ENCODE data around the gene TMEM131.
"Not testable (repeated sequence)": the region's sequence is repeated elsewhere in the genome, so short reads cannot be mapped to it uniquely, and the experiment has no call there.

TMEM131 gene

DNA sequence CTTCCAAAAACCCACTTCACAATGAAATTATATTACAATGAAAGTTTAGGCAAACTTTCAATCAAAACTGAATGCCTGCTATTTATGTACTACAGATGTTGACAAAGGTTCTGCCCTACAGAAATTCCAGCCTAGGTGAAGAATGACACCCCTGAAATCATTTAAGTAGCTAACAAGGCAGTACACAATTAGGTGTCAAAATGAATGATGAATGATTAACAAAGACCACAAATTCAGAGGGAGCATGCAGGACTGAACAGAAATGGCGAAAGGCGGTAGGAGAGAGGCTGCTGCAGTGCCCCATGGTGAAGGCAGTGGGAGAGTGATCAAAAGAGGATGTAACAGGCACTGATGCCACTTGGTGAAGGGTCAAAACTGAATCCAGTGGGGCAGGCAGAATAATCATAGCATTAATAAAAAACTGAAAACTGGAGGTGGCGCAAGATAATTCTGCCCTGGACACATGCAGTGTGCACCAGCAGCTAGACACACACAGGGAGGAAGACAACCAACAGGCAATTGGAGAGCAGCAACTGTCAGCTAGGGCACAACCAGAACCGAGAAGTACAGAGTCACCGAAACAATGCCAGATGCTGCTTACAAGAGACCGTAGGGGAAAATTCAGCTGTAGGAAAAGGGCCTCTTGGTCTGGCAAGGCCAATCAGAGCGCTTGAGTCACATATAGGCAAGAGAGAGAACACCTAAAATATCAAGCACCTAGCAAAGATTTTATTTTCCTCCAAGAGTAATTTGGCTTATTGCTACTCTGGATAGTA lies 4.5 kb downstream of the TMEM131 start:
- DNase-seq, result no peak

GRCh38 chr2:97988722-97989121 lies 7.0 kb downstream of the TMEM131 start:
- no peak for DNase-seq

GRCh38 chr2:97985998-97986397 lies 9.8 kb downstream of the TMEM131 start:
- DNase-seq, result no peak

GRCh38 chr2:97983698-97984097 lies 12.1 kb downstream of the TMEM131 start:
- no peak for DNase-seq

GRCh38 chr2:97983134-97983533 lies 12.6 kb downstream of the TMEM131 start:
- no peak for DNase-seq

DNA sequence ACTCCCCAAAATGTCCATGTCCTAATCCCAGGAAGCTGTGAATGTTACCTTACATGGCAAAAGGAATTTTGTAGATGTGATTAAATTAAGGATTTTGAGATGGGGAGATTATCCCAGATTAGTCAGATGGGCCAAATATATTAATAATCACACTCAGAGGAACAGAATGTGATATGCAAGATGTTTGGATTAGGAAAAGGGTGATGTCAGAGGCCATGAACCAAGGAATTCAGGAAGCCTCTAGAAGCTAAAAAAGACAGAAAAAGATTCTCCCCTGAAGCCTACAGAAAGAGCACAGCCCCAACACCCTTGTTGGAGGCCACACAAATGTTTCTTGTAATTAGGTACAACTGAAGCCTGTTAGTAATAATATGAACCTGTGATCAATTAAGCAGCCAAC lies 13.1 kb downstream of the TMEM131 start:
- DNase-seq, result no peak

DNA sequence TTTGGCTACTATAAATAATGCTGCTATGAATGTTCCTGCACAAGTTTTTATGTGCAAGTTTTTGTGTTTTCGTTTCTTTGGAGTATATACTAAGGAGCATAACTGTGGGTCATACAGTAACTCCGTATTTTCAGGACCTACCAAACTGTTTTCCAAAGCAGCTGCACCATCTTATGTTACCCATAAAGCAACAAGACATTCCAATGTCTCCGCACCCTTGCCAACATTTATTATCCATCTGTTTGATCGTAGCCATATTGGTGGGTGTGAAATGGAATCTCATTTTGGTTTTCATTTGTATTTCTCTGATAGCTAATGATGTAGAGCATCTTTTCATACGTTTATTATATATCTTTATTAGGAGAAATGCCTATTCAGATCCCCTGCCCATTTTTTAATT lies 13.8 kb downstream of the TMEM131 start:
- no peak for DNase-seq

DNA sequence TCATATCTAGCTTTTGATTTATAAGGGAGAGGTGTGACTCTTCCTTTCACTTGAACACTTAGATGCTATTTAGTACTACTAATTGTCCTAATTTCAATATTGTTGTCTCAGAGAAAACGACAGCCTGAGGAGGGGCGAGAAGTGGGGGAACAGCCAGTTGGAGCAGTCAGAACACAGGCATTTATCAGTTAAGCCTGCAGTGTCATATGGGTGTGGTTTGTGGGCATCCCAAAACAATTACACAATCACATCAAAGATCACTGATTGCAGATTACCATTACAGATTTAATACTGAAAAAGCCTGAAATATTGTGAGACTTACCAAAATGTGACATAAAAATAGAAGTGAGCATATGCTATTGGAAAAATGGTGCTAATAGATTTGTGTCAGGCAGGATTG lies 15.8 kb downstream of the TMEM131 start:
- no peak for DNase-seq

GRCh38 chr2:97974471-97974870 lies 21.3 kb downstream of the TMEM131 start:
- no peak for DNase-seq

- no peak for DNase-seq
These were observed 25.3 kb downstream of the TMEM131 start for GRCh38 chr2:97970293-97971060.

DNA sequence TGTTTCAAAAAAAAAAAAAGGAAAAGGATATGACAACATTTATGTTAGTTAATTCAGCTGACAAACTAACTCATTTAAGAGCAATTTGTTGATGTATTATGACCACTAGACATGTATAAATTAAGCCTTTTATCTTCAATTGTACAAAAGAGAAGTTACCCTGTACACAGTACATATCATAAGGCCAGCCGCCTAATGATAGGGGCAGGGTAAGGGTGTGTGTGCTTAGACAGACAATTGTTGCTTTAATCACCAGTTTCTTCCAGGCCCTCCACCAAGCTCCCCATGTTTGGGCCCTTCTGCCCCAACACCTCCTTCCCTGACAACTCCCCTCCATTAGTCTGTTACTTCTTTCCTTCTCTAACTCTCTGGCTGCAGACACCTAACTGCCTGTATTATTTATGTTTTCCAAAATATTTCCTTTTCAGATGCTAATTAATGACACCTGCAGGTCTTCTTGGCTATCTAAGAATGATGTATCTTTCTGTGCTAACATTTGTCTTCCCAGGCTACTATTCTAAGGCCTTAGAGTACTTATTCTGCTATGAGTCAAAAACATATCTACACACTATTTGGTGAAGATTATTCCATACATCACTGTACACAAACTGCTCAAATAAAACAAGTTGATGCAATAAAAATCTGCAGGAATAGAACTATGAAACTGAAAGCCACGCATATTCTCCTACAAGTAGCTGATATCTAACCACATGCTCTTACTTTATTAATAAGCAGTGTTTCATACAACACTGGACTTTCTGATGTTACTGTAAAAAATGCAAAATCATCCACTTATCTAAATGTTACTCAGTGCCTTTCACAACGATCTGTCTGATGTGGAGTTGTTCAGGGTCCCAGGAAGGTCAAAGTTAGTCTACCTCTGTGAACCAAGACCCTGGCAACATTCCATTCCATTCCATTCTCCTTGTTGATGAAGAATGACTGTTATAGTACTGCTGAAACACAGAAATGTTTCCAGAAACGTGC lies 26.4 kb downstream of the TMEM131 start:
- DNase-seq, result no peak

- DNase-seq, result no peak
These were observed 27.7 kb downstream of the TMEM131 start for GRCh38 chr2:97967931-97968627.

DNA sequence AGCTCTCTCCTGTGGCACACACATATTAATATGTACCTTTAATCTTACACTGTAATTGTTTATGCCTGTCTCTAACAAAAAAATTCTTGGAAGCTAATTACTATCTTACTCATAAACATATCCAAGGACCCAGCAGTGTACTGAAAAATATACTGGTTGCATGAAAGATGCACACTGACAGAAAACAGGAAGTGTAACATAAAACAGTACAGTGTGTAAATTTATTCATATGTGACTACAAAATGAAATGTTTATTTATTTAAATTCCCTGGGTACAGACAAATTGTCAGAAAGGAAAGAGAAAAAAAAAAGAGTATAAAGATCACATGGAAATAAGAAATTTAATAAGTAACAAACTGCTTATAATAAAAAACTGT lies 28.5 kb downstream of the TMEM131 start:
- no peak for DNase-seq

- DNase-seq, result no peak
These were observed 29.1 kb downstream of the TMEM131 start for GRCh38 chr2:97966545-97967215.

DNA sequence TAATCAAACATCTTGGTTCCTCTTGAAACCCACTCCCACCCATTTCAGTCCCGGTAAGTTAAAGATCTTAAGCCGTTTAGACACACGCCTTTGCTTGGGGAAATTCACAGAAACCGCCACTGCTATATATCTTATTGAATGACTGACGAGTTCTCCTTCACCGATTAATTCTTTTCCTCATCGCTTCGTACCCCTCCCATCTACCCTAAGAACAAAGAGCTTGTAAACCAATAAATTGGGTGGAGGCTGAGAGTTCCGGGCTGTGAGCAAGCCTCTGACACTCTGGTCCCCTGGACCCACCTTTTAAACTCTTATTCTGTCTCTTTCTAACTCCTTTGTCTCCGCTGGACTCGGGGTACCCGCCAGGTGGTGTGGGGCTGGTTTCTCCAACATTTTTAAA lies 30.6 kb downstream of the TMEM131 start:
- no peak for DNase-seq

DNA sequence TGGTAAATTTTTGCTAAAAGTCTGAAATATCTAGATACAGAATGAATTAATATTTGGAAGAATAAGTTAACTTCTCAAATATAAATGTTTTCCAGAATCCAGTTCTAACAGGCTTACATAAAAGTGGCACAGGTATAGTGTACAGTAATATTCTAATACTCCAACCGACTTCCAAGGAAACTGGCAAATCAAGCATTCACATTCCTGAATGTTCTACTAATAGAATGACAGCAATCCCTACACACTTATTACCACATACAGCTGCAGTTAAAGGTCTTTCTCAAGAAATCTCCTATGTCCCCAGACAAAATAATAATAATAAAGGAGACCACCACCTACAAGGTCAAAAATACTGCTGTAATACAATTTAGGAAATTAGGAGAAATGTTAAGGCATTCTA lies 31.9 kb downstream of the TMEM131 start:
- DNase-seq, result no peak

DNA sequence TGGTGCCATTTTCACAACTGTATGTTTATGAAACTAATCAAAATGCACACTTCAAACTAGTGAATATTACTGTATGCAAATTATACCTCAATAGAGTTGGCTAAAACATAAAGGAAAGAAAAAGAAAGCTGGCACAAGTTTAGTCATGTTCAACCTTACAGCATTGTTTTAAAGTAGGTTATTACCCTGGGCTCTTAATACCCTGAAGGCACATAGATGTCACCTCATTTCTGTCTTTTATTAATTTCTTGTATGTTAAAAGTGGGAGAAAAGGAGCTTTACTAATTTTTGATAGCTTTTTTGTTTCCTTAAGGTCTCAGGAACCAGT lies 32.7 kb downstream of the TMEM131 start:
- DNase-seq, result no peak

- no peak for DNase-seq
These were observed 34.2 kb downstream of the TMEM131 start for GRCh38 chr2:97961534-97961933.

GRCh38 chr2:97958184-97958583 lies 37.6 kb downstream of the TMEM131 start:
- DNase-seq, result no peak

DNA sequence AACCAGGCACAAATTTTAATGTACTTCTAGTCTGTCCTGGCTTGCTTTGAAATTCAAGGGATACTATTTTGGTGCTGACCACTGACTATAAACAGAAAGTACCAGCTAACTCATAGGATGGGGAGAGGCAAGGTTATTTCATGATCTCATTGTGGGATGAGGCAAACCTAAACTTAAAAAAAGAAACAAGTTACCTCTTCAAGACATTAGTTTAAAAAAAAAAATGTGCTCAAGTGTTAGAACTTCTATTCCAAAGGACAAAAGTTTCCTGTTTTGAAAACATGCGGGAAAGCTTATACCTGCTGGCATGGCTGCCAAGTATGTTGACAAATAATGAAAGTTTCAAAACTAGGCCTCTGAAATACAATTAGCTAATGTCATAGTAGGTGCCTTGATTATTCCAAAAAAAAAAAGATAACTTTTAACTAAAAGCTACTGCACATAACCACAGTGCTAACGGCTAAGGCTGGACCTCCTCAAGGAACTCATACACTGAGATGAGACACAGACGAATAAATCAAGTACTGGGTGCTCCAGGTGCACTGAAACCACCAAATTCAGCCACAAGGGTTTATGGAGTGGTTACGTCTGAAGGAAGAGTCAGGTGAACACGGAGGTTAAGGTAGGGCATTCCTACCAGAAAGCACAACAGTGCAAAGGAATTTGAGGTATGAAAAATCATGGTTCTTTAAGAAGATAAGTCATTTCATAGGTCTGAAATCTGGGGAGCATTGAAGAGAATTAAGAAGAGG lies 38.1 kb downstream of the TMEM131 start:
- DNase-seq, result no peak

GRCh38 chr2:97956753-97957152 lies 39.0 kb downstream of the TMEM131 start:
- not testable (repeated sequence) for DNase-seq
